ENCODE measurements around the gene MRPL41. TPM values are rescaled to one million over a fixed set of nuclear protein-coding genes. Genes with fewer than 3 reads are reported as not detected.

MRPL41 gene
- polyA plus RNA-seq, 2 of the 4 experiments (the other 2 are of a cell fraction), result 19.7 to 54.4 TPM

DNA sequence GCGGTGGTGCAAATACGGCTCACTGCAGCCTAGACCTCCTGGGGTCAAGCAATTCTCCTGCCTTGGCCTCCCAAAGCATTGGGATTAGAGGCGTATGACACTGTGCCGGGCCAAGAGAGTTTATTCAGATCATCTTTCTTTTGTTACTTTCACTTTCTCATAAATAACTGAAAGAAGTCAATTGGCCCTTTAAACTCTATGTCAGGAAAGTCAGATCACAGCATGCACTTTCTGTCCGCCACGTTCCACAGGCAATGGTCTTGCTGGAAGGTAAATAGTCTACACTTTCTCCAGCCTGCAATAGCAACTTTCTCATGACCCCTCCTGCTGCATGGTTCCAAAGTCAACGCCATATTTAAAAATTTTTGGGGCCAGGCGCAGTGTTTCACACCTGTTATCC, 47.3 kb downstream of the MRPL41 start:
- ChIA-PET CTCF (interaction anchor here (0.6 to 18.5 kb wide), 2 partner anchors 18 to 297 kb away, joined by 3 to 175 read pairs; partner anchors contain the start of genes DPH7 and NRARP), POLR2A (no interaction called here)
- Histone ChIP-seq H3K9me3 (no peaks in the 10 kb centered on the region), H3K4me2 (no peak overlapping the region; the same call in 2 of the 3 replicates), H3K4me1 (peaks cover 7% of the 10 kb centered on the region; the same call in 1 of the 3 replicates), H3K4me3 (no peak overlapping the region), H3K27ac (no peak overlapping the region)
- no peak for TF ChIP-seq FOSB (CRISPR knock-in tag; IDR thresholded peaks at IDR 0.05)
- TF ChIP-seq RNF2 (IDR thresholded peaks at IDR 0.05; ENCODE audit: borderline replicate concordance, low read depth), result no peak
- no peak for TF ChIP-seq BHLHE40 (IDR thresholded peaks at IDR 0.05; ENCODE audit: low read depth, low read length)
- TF ChIP-seq, protein P1, sequence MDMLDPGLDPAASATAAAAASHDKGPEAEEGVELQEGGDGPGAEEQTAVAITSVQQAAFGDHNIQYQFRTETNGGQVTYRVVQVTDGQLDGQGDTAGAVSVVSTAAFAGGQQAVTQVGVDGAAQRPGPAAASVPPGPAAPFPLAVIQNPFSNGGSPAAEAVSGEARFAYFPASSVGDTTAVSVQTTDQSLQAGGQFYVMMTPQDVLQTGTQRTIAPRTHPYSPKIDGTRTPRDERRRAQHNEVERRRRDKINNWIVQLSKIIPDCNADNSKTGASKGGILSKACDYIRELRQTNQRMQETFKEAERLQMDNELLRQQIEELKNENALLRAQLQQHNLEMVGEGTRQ (IDR thresholded peaks at IDR 0.05), result no peak
- TF ChIP-seq EHF (CRISPR knock-in tag; IDR thresholded peaks at IDR 0.05), result no peak
- TF ChIP-seq, protein P2, sequence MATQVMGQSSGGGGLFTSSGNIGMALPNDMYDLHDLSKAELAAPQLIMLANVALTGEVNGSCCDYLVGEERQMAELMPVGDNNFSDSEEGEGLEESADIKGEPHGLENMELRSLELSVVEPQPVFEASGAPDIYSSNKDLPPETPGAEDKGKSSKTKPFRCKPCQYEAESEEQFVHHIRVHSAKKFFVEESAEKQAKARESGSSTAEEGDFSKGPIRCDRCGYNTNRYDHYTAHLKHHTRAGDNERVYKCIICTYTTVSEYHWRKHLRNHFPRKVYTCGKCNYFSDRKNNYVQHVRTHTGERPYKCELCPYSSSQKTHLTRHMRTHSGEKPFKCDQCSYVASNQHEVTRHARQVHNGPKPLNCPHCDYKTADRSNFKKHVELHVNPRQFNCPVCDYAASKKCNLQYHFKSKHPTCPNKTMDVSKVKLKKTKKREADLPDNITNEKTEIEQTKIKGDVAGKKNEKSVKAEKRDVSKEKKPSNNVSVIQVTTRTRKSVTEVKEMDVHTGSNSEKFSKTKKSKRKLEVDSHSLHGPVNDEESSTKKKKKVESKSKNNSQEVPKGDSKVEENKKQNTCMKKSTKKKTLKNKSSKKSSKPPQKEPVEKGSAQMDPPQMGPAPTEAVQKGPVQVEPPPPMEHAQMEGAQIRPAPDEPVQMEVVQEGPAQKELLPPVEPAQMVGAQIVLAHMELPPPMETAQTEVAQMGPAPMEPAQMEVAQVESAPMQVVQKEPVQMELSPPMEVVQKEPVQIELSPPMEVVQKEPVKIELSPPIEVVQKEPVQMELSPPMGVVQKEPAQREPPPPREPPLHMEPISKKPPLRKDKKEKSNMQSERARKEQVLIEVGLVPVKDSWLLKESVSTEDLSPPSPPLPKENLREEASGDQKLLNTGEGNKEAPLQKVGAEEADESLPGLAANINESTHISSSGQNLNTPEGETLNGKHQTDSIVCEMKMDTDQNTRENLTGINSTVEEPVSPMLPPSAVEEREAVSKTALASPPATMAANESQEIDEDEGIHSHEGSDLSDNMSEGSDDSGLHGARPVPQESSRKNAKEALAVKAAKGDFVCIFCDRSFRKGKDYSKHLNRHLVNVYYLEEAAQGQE (IDR thresholded peaks at IDR 0.05), result no peak
- no peak for TF ChIP-seq MYC (IDR thresholded peaks at IDR 0.05; ENCODE audit: borderline replicate concordance, low read length)
- no peak for TF ChIP-seq HEYL (CRISPR knock-in tag; IDR thresholded peaks at IDR 0.05)
- TF ChIP-seq MAFK (IDR thresholded peaks at IDR 0.05; ENCODE audit: partially characterized antibody), result no peak
- TF ChIP-seq, protein P3, sequence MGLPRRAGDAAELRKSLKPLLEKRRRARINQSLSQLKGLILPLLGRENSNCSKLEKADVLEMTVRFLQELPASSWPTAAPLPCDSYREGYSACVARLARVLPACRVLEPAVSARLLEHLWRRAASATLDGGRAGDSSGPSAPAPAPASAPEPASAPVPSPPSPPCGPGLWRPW (IDR thresholded peaks at IDR 0.05), result no peak
- TF ChIP-seq ZFP36 (IDR thresholded peaks at IDR 0.05; ENCODE audit: borderline replicate concordance, partially characterized antibody), result no peak
- DNase-seq (ENCODE audit: low read depth in 1 of 2, low spot score in 1 of 2) (no peak), ATAC-seq (no peak; a peak in 1 of 6 replicates), FAIRE-seq (no peak)
- 76% methylated on average over 8 of the region's 8 CpGs for WGBS (ENCODE audit: missing lambda C conversion rate)

Other genes starting within 250 kb of the MRPL41 start
- gene NRARP, start 249.6 kb upstream of the MRPL41 start, polyA plus RNA-seq (2011; rRNA removed), result 3.2 and 5.1 TPM in 2 replicates
- gene NRARP, start 249.6 kb upstream of the MRPL41 start, polyA plus RNA-seq (2017; fragmentation: RNase III; extraction: RNeasy Plus Mini Kit Qiagen cat#74134 plus additional on column Dnase treatment), result 1.3 to 1.4 TPM (median 1.3 TPM) in 3 replicates
- 3.3 and 3.4 TPM in 2 replicates for gene EXD3, start 128.7 kb upstream of the MRPL41 start, polyA plus RNA-seq (2011; rRNA removed)
- gene EXD3, start 128.7 kb upstream of the MRPL41 start, polyA plus RNA-seq (2017; fragmentation: RNase III; extraction: RNeasy Plus Mini Kit Qiagen cat#74134 plus additional on column Dnase treatment), result 4.0 to 5.4 TPM (median 4.5 TPM) in 3 replicates
- 0.44 and 0.58 TPM in 2 replicates for gene NOXA1, start 128.5 kb upstream of the MRPL41 start, polyA plus RNA-seq (2011; rRNA removed)
- gene NOXA1, start 128.5 kb upstream of the MRPL41 start, polyA plus RNA-seq (2017; fragmentation: RNase III; extraction: RNeasy Plus Mini Kit Qiagen cat#74134 plus additional on column Dnase treatment), result 1.1 to 1.9 TPM (median 1.5 TPM) in 3 replicates
- gene ENTPD8, start 110.5 kb upstream of the MRPL41 start, polyA plus RNA-seq (2011; rRNA removed), result 0.18 and 0.22 TPM in 2 replicates
- gene ENTPD8, start 110.5 kb upstream of the MRPL41 start, polyA plus RNA-seq (2017; fragmentation: RNase III; extraction: RNeasy Plus Mini Kit Qiagen cat#74134 plus additional on column Dnase treatment), result 0.21 to 0.41 TPM (median 0.36 TPM) in 3 replicates
- 16.0 and 20.0 TPM in 2 replicates for gene NSMF, start 92.5 kb upstream of the MRPL41 start, polyA plus RNA-seq (2011; rRNA removed)
- 29.2 to 35.0 TPM (median 33.0 TPM) in 3 replicates for gene NSMF, start 92.5 kb upstream of the MRPL41 start, polyA plus RNA-seq (2017; fragmentation: RNase III; extraction: RNeasy Plus Mini Kit Qiagen cat#74134 plus additional on column Dnase treatment)
- 0.31 and 0.58 TPM in 2 replicates for gene PNPLA7, start 1.5 kb upstream of the MRPL41 start, polyA plus RNA-seq (2011; rRNA removed)
- gene PNPLA7, start 1.5 kb upstream of the MRPL41 start, polyA plus RNA-seq (2017; fragmentation: RNase III; extraction: RNeasy Plus Mini Kit Qiagen cat#74134 plus additional on column Dnase treatment), result 0.92 to 1.3 TPM (median 1.1 TPM) in 3 replicates
- 26.7 and 28.2 TPM in 2 replicates for gene DPH7, start 27.0 kb downstream of the MRPL41 start, polyA plus RNA-seq (2011; rRNA removed)
- gene DPH7, start 27.0 kb downstream of the MRPL41 start, polyA plus RNA-seq (2017; fragmentation: RNase III; extraction: RNeasy Plus Mini Kit Qiagen cat#74134 plus additional on column Dnase treatment), result 28.8 to 35.2 TPM (median 33.4 TPM) in 3 replicates
- 16.0 and 19.6 TPM in 2 replicates for gene ZMYND19, start 38.6 kb downstream of the MRPL41 start, polyA plus RNA-seq (2011; rRNA removed)
- gene ZMYND19, start 38.6 kb downstream of the MRPL41 start, polyA plus RNA-seq (2017; fragmentation: RNase III; extraction: RNeasy Plus Mini Kit Qiagen cat#74134 plus additional on column Dnase treatment), result 35.7 to 38.7 TPM (median 37.5 TPM) in 3 replicates
- 20.7 and 23.8 TPM in 2 replicates for gene ARRDC1, start 53.8 kb downstream of the MRPL41 start, polyA plus RNA-seq (2011; rRNA removed)
- 20.6 to 22.5 TPM (median 22.0 TPM) in 3 replicates for gene ARRDC1, start 53.8 kb downstream of the MRPL41 start, polyA plus RNA-seq (2017; fragmentation: RNase III; extraction: RNeasy Plus Mini Kit Qiagen cat#74134 plus additional on column Dnase treatment)
- gene EHMT1, start 67.1 kb downstream of the MRPL41 start, polyA plus RNA-seq (2011; rRNA removed), result 33.6 and 41.3 TPM in 2 replicates
- gene EHMT1, start 67.1 kb downstream of the MRPL41 start, polyA plus RNA-seq (2017; fragmentation: RNase III; extraction: RNeasy Plus Mini Kit Qiagen cat#74134 plus additional on column Dnase treatment), result 45.6 to 52.9 TPM (median 48.0 TPM) in 3 replicates